Aorta (tissue), 5 donors: ENCODE data around the gene PLD2. TPM values are rescaled to one million over a fixed set of nuclear protein-coding genes. Genes with fewer than 3 reads are reported as not detected.
"Not testable (repeated sequence)": the region's sequence is repeated elsewhere in the genome, so short reads cannot be mapped to it uniquely, and the experiment has no call there.

Experiments
- ATAC-seq: fragments of 200-7000 bp; cut with Tn5 transposase; one replicate; pipeline ENCODE4 v1.9.1; 2022; ENCODE audit warnings: moderate library complexity; ENCODE audit not compliant: low FRiP score
- DNase-seq, 2 donors: peaks; one replicate each; pipeline ENCODE4 v3.0.0-alpha.2; 2020
- H3K27ac ChIP-seq, 2 donors: one replicate each; pipeline ENCODE4 v1.5.1; 2013; ENCODE audit warnings: low read length in 2 of 2, mild to moderate bottlenecking in 2 of 2, moderate library complexity in 2 of 2, control low read depth in 1 of 2, inconsistent platforms in 1 of 2, low read depth in 1 of 2
- H3K27me3 ChIP-seq, 2 donors: one replicate each; pipeline ENCODE4 v1.6.1; 2013; ENCODE audit warnings: control low read depth in 1 of 2, low read length in 1 of 2, mild to moderate bottlenecking in 1 of 2, moderate library complexity in 1 of 2; ENCODE audit not compliant: insufficient read depth in 2 of 2, control insufficient read depth in 1 of 2
- H3K36me3 ChIP-seq, 2 donors: one replicate each; pipeline ENCODE4 v1.6.1; 2013; ENCODE audit warnings: control low read depth in 1 of 2, low read length in 1 of 2, mild to moderate bottlenecking in 1 of 2; ENCODE audit not compliant: insufficient read depth in 2 of 2, control insufficient read depth in 1 of 2
- H3K4me1 ChIP-seq, 2 donors: one replicate each; pipeline ENCODE4 v1.6.1; 2013; ENCODE audit warnings: low read length in 2 of 2, control low read depth in 1 of 2, mild to moderate bottlenecking in 1 of 2, moderate library complexity in 1 of 2; ENCODE audit not compliant: insufficient read depth in 2 of 2, control insufficient read depth in 1 of 2
- H3K4me3 ChIP-seq, 2 donors: one replicate each; pipeline ENCODE4 v1.5.1; 2013; ENCODE audit warnings: low read length in 2 of 2, control low read depth in 1 of 2, mild to moderate bottlenecking in 1 of 2
- H3K9me3 ChIP-seq: one replicate; pipeline ENCODE4 v1.6.1; 2013; ENCODE audit warnings: mild to moderate bottlenecking, low read length; ENCODE audit not compliant: control insufficient read depth
- WGBS, 2 donors: extraction: QIAGEN DNeasy Blood & Tissue Kit; methylation state at CpG; one replicate each; pipeline ENCODE4 v1.1.7; 2013; 5-methylcytosine and 5-hydroxymethylcytosine counted together
- intact Hi-C, 2 donors: fragments of 100-400 bp; cut with DNase I; formaldehyde crosslinking; loops; one replicate each; pipeline versions ENCODE4 v1.14.2 to v1.15.0; 2022
- polyA plus RNA-seq, 2 donors: library from polyadenylated mRNA; stranded (reverse); fragments of 200-250 nt; gene quantifications; one replicate each; pipeline ENCODE4 v1.2.3, GENCODE V29; 2013
- total RNA-seq, 2 donors: library from RNA; stranded (reverse); fragmentation: NEBNext Ultra II Directional; extraction: Animal tissue kit (Norgen Biotek cat#: 25700); gene quantifications; one replicate each; pipeline ENCODE4 v1.2.1, GENCODE V29; 2021
- donor health status: healthy with polysubstance abuse.
- donor health status: Bipolar disorder and iron deficiency.
- donor health status: DM: no; HTN: no; CAD: no.
- donor health status: DM: no; HTN: no; CAD: no.
- donor health status: DM: yes; HTN: yes; CAD: no.

The PLD2 gene
- total and polyA plus RNA-seq, 4 donors, result 8.8 to 65.0 (median 29.1) TPM

DNA sequence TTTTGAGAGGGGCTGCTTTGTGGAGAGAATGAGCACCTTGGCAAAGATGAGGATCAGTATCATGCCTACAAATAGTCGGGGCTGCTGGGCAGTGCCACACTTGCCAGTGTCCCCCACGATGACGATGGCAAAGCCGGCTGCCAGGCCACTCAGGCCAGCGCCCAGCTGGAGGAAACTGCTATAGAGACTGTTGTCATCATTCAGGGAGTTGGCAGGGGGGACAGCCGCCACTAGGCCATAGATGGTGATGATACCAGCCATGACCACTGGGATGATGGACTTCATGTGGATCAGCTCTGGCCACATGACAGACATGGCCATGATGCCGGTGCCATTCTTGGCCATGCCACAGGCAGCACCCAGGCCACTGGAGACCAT, 50.0 kb downstream of the PLD2 start:
- H3K9me3 ChIP-seq, result no peaks in the 10 kb centered on the region
- WGBS, 2 donors, result 92 to 95% methylated on average over 7 of the region's 7 CpGs
- no peaks in the 10 kb centered on the region for H3K27me3 ChIP-seq
- no peak overlapping the region for H3K4me3 ChIP-seq
- no peaks in the 10 kb centered on the region for H3K36me3 ChIP-seq
- no peak overlapping the region for H3K27ac ChIP-seq
- no peaks in the 10 kb centered on the region for H3K4me1 ChIP-seq
- intact Hi-C loops, result no loop called here
- DNase-seq (no peak), ATAC-seq (no peak)

GRCh38 chr17:4857347-4857746, 50.4 kb downstream of the PLD2 start:
- H3K4me1 ChIP-seq, ATAC-seq, H3K36me3 ChIP-seq, H3K27ac ChIP-seq, H3K9me3 ChIP-seq, H3K27me3 ChIP-seq, intact Hi-C loops, H3K4me3 ChIP-seq, DNase-seq: not testable (repeated sequence)
- WGBS, 2 donors, result 87 to 91% methylated on average over 7 of the region's 7 CpGs

- H3K4me3 ChIP-seq, result no peak overlapping the region
- 40 to 41% methylated on average over 7 of the region's 7 CpGs for WGBS, 2 donors
- no peaks in the 10 kb centered on the region for H3K27me3 ChIP-seq
- no peaks in the 10 kb centered on the region for H3K36me3 ChIP-seq
- intact Hi-C loops, result no loop called here
- no peak for DNase-seq
- no peaks in the 10 kb centered on the region for H3K9me3 ChIP-seq
- peak; percentile 55 for ATAC-seq
- no peak overlapping the region for H3K27ac ChIP-seq
- no peaks in the 10 kb centered on the region for H3K4me1 ChIP-seq
These were observed 51.3 kb downstream of the PLD2 start for GRCh38 chr17:4858068-4858881.

- Histone ChIP-seq H3K36me3 (no peaks in the 10 kb centered on the region), H3K4me1 (no peaks in the 10 kb centered on the region), H3K4me3 (no peak overlapping the region), H3K27me3 (no peaks in the 10 kb centered on the region), H3K27ac (no peak overlapping the region), H3K9me3 (no peaks in the 10 kb centered on the region)
- ATAC-seq (no peak), DNase-seq (peak in 1 of 2 donors; percentile 71)
- intact Hi-C loops, result no loop called here
- 5 to 12% methylated on average over 5 of the region's 5 CpGs for WGBS, 2 donors
These were observed 51.9 kb downstream of the PLD2 start for GRCh38 chr17:4858882-4859260.

DNA sequence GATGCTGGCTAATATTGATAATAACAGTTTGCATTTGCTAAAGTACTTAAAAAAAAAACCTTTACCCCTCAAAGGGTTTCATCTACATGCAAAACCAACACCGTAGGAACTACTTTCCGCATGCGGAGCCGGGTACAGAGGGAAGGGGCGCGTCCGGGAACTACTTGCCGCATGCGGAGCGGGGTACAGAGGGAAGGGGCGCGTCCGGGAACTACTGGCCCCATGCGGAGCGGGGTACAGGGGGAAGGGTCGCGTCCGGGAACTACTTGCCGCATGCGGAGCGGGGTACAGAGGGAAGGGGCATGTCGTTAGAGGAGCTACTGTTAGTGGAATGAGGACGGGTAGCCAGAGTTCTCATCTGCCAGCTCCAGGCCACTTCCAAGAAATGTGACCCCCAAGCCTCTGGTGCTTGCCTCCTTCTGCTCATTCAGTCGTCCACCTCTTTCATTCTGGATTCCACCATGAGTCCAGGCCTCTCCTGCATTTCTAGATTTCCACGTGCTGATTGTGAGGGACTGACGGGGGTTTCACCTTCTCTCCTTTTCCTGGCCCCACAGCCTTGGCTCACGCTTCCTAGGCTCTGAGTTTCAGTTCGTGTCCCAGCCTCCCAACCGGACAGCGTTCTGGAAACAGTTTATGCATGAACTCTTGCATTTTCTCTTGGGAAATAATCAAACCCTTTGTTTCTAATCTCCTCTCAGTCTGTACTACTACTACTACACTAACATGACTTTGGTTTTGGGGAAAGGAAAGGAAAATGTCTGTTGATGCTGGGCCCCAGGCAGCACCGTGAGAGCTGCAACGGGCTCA, 53.1 kb downstream of the PLD2 start:
- H3K27me3 ChIP-seq, result no peaks in the 10 kb centered on the region
- no peak overlapping the region for H3K4me3 ChIP-seq
- no peaks in the 10 kb centered on the region for H3K9me3 ChIP-seq
- H3K36me3 ChIP-seq, result no peaks in the 10 kb centered on the region
- ATAC-seq (no peak), DNase-seq (no peak)
- intact Hi-C loops, result no loop called here
- WGBS, 2 donors, result 83 to 88% methylated on average over 32 of the region's 32 CpGs
- no peaks in the 10 kb centered on the region for H3K4me1 ChIP-seq
- H3K27ac ChIP-seq, result no peak overlapping the region

- H3K4me1 ChIP-seq, result no peaks in the 10 kb centered on the region
These were observed 53.7 kb downstream of the PLD2 start for GRCh38 chr17:4860651-4861050.

DNA sequence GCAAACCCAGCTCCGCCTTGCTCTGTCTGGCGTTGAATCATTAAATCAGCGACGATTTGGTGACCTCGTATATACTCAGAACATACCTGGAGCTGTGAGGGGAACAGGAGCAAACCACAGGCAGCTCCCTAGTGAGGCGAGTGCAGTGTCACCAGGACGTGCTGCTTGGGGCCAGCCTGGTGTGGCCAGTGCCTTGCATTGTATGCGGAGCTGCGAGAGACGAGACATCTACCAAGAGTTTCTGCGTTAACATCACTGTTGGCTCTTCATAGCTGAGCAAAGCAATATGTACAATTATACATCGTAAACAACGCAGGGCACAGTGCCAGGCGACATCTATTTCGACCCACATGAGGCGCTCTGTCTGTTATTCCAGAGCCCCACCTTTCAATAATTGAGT, 54.1 kb downstream of the PLD2 start:
- DNase-seq, result no peak
- Histone ChIP-seq H3K27ac (no peak overlapping the region), H3K27me3 (no peaks in the 10 kb centered on the region), H3K36me3 (no peaks in the 10 kb centered on the region), H3K4me3 (no peak overlapping the region), H3K9me3 (no peaks in the 10 kb centered on the region), H3K4me1 (no peaks in the 10 kb centered on the region)
- 94 to 96% methylated on average over 16 of the region's 16 CpGs for WGBS, 2 donors
- no peak for ATAC-seq
- intact Hi-C loops, result no loop called here

More at GRCh38 chr17:4860651-4861050, 53.7 kb downstream of the PLD2 start:
- DNase-seq (no peak), ATAC-seq (no peak)
- Histone ChIP-seq H3K4me3 (no peak overlapping the region), H3K36me3 (no peaks in the 10 kb centered on the region), H3K9me3 (no peaks in the 10 kb centered on the region), H3K27me3 (no peaks in the 10 kb centered on the region), H3K27ac (no peak overlapping the region)
- 91 to 92% methylated on average over 9 of the region's 9 CpGs for WGBS, 2 donors
- intact Hi-C loops, result no loop called here

DNA sequence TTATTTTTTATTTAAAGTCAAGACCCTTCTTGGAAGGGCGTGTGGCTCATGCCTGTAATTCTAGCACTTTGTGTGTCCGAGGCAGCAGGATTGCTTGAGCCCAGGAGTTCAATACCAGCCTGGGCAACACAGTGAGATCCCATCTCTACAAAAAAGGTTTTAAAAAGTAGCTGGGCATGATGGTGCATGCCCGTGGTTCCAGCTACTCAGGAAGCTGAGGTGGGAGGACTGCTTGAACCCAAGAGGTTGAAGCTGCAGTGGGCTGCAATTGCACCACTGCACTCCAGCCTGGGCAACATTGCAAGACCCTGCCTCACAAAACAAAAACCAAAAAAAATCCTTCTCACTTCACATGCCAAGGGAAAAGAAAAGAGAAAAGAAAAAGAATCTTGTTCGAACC, 55.8 kb downstream of the PLD2 start:
- intact Hi-C loops, result no loop called here
- DNase-seq, result no peak
- H3K27ac ChIP-seq, result no peak overlapping the region
- H3K4me1 ChIP-seq, result no peaks in the 10 kb centered on the region
- no peak for ATAC-seq
- H3K36me3 ChIP-seq, result no peaks in the 10 kb centered on the region
- 92 to 96% methylated on average over 4 of the region's 4 CpGs for WGBS, 2 donors
- H3K4me3 ChIP-seq, result no peak overlapping the region
- H3K27me3 ChIP-seq, result no peaks in the 10 kb centered on the region
- no peaks in the 10 kb centered on the region for H3K9me3 ChIP-seq

DNA sequence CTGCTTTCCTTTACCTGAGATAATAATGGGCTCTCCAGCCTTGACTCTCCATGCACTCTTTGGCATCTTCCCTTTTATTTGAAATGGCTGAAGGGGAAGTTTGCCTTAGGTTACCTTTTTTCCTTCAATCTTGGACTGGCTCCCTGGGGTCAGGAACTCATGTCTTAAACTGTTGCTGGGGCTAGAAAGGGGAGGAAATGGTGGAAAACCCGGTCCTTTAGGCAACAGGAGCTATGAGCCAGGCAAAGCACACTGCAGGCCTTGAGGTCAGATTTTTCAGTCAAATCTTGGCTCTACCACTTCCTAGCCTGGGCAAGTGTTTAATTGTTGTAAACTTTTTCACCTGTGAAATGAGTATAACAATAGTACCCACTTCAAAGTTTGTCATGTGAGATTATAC, 56.4 kb downstream of the PLD2 start:
- ATAC-seq, result no peak
- Histone ChIP-seq H3K4me3 (no peak overlapping the region), H3K9me3 (no peaks in the 10 kb centered on the region), H3K4me1 (no peaks in the 10 kb centered on the region), H3K27me3 (no peaks in the 10 kb centered on the region), H3K36me3 (no peaks in the 10 kb centered on the region), H3K27ac (no peak overlapping the region)
- 86 to 92% methylated on average over 1 of the region's 1 CpG for WGBS, 2 donors
- intact Hi-C loops, result no loop called here
- DNase-seq, result no peak
